Astrocyte of the spinal cord (primary cell): ENCODE data around the gene TOMM40L.

Experiments
- DNase-seq: peaks from one replicate; pipeline ENCODE4 v3.0.0; 2011; ENCODE audit warnings: low read depth, low spot score
- H3K4me3 ChIP-seq: 2 replicates; pipeline ENCODE4 v1.5.1; 2011; ENCODE audit warnings: low read depth, mild to moderate bottlenecking, low read length, moderate library complexity
- CTCF ChIP-seq: IDR thresholded peaks from 2 replicates; pipeline ENCODE4 v1.5.1; 2012; ENCODE audit warnings: low read depth, mild to moderate bottlenecking, low read length, inconsistent platforms
- in situ Hi-C: cut with HindIII; loops from 2 replicates; pipeline ENCODE4 v1.10.0; 2017; ENCODE audit warnings: low sequenced_read_pairs

TOMM40L gene

GRCh38 chr1:161196521-161197451 lies 29.1 kb upstream of the TOMM40L start:
- TF ChIP-seq CTCF = no peak
- H3K4me3 ChIP-seq = peak overlapping the region; percentile 9
- in situ Hi-C loops = no loop called here
- DNase-seq = peak; percentile 65

- TF ChIP-seq CTCF = no peak
- in situ Hi-C loops = no loop called here
- peak overlapping the region; percentile 32 for H3K4me3 ChIP-seq
Measured at GRCh38 chr1:161197560-161198193, 28.2 kb upstream of the TOMM40L start.

GRCh38 chr1:161198194-161198896 lies 27.5 kb upstream of the TOMM40L start:
- peak; percentile 18 for TF ChIP-seq CTCF
- H3K4me3 ChIP-seq = peak overlapping the region; percentile 32
- DNase-seq = peak; percentile 39
- in situ Hi-C loops = no loop called here

More at GRCh38 chr1:161197560-161198193, 28.2 kb upstream of the TOMM40L start:
- DNase-seq = peak; percentile 42

GRCh38 chr1:161198897-161199431 lies 26.9 kb upstream of the TOMM40L start, which contains the start of gene ADAMTS4:
Gene ADAMTS4 (minus strand): TSS chr1:161199054. CDS start chr1:161198627, 427 bp downstream.
- in situ Hi-C loops = no loop called here
- peak within 1 kb of the TSS; percentile 32 for H3K4me3 ChIP-seq
- DNase-seq = peak; percentile 46
- TF ChIP-seq CTCF = no peak

- TF ChIP-seq CTCF = no peak
- no peak overlapping the region for H3K4me3 ChIP-seq
- in situ Hi-C loops = loop anchor here (25.0 kb wide), 1 partner anchor 163 kb away; the partner anchor contains the start of gene CFAP126
- no peak for DNase-seq
Measured at GRCh38 chr1:161199506-161200139, 26.2 kb upstream of the TOMM40L start.
